Psoas muscle (tissue), 8 donors: ENCODE data around the gene AMBRA1. TPM values are rescaled to one million over a fixed set of nuclear protein-coding genes. Genes with fewer than 3 reads are reported as not detected.

ENCODE experiments used
- ATAC-seq, 4 donors: fragments of 200-7000 bp; cut with Tn5 transposase; one replicate each; pipeline ENCODE4 v1.9.1; 2020; ENCODE audit warnings: moderate library complexity in 3 of 4, mild to moderate bottlenecking in 2 of 4
- DNase-seq, 2 donors: peaks; one replicate each; pipeline ENCODE4 v3.0.0-alpha.2; 2020
- H3K27ac ChIP-seq: fragments of 200-600 bp; one replicate; pipeline ENCODE4 v1.8.0; 2022
- H3K27me3 ChIP-seq, 3 donors: fragments of 200-600 bp in 1 of 3; one replicate each; pipeline versions ENCODE4 v1.6.1 to v1.8.0; 2013 to 2022; ENCODE audit warnings: low read length in 2 of 3, mild to moderate bottlenecking in 2 of 3, moderate library complexity in 1 of 3; ENCODE audit not compliant: insufficient read depth in 3 of 3
- H3K36me3 ChIP-seq, 2 donors: fragments of 200-600 bp in 1 of 2; one replicate each; pipeline versions ENCODE4 v1.6.1 to v1.8.0; 2013 to 2022; ENCODE audit warnings: low read depth in 1 of 2, mild to moderate bottlenecking in 1 of 2, moderate library complexity in 1 of 2; ENCODE audit not compliant: insufficient read depth in 1 of 2
- H3K4me1 ChIP-seq: fragments of 200-600 bp; one replicate; pipeline ENCODE4 v1.8.0; 2022
- H3K4me3 ChIP-seq: fragments of 200-600 bp; one replicate; pipeline ENCODE4 v1.8.0; 2022; ENCODE audit warnings: mild to moderate bottlenecking
- H3K9me3 ChIP-seq: fragments of 200-600 bp; one replicate; pipeline ENCODE4 v1.8.0; 2022
- CTCF ChIP-seq: fragments of 200-600 bp; IDR thresholded peaks from one replicate; pipeline ENCODE4 v1.8.0; 2022; ENCODE audit warnings: antibody characterized with exemption
- WGBS, 3 donors: extraction: QIAGEN DNeasy Blood & Tissue Kit; methylation state at CpG; one replicate each; pipeline versions ENCODE4 v1.1.6 to v1.1.7; 2013; 5-methylcytosine and 5-hydroxymethylcytosine counted together
- intact Hi-C, 2 donors: fragments of 100-400 bp; cut with DNase I; formaldehyde crosslinking; loops; one replicate each; pipeline versions ENCODE4 v1.11.0 to v1.14.2; 2022
- polyA plus RNA-seq, 3 donors: library from polyadenylated mRNA; stranded (reverse); fragments of 200-250 nt; gene quantifications; one replicate each; pipeline ENCODE4 v1.2.3, GENCODE V29; 2013
- total RNA-seq, 4 donors: library from RNA; stranded (reverse); fragmentation: NEBNext Ultra II Directional in 2 of 4; extraction: Animal tissue kit (Norgen Biotek cat#: 25700) in 2 of 4; gene quantifications; one replicate each; pipeline versions ENCODE4 v1.2.1 to v1.2.4, GENCODE V29; 2021 to 2023
- donor health status: healthy with polysubstance abuse.
- donor health status: DM: no; HTN: no; CAD: no; lungs with moderate emphysema.
- donor health status: Bipolar disorder and iron deficiency.
- donor health status: healthy.
- donor health status: DM: yes; HTN: yes; CAD: no.
- donor health status: DM: no; HTN: no; CAD: no.
- donor health status: DM: no; HTN: no; CAD: no.
- donor health status: DM: yes; HTN: yes; CAD: no.

Gene AMBRA1
- total and polyA plus RNA-seq, 7 donors, result 5.1 to 23.5 (median 10.8) TPM

GRCh38 chr11:46635557-46636139 lies 41.8 kb upstream of the AMBRA1 start:
- 91 to 94% (median 92%) methylated on average over 5 of the region's 5 CpGs for WGBS, 3 donors
- ATAC-seq (no peak), DNase-seq (no peak)
- Histone ChIP-seq H3K27me3 (no peaks in the 10 kb centered on the region), H3K9me3 (no peaks in the 10 kb centered on the region), H3K27ac (no peak overlapping the region), H3K4me1 (no peaks in the 10 kb centered on the region), H3K36me3 (peaks cover 0 to 69% of the 10 kb centered on the region in 2 donors), H3K4me3 (no peak overlapping the region)
- intact Hi-C loops, result no loop called here
- TF ChIP-seq CTCF, result no peak

- ATAC-seq (no peak), DNase-seq (no peak)
- H3K9me3 ChIP-seq, result no peaks in the 10 kb centered on the region
- intact Hi-C loops, result no loop called here
- no peak overlapping the region for H3K27ac ChIP-seq
- H3K36me3 ChIP-seq, result peaks cover 0 to 74% of the 10 kb centered on the region in 2 donors
- no peaks in the 10 kb centered on the region for H3K4me1 ChIP-seq
- H3K27me3 ChIP-seq, result no peaks in the 10 kb centered on the region
- no peak overlapping the region for H3K4me3 ChIP-seq
- TF ChIP-seq CTCF, result no peak
- 89 to 93% (median 90%) methylated on average over 22 of the region's 22 CpGs for WGBS, 3 donors
Observed at GRCh38 chr11:46633291-46634217, 39.7 kb upstream of the AMBRA1 start.

- DNase-seq, result no peak
- Histone ChIP-seq H3K9me3 (no peaks in the 10 kb centered on the region), H3K36me3 (peaks cover 0 to 67% of the 10 kb centered on the region in 2 donors), H3K4me3 (no peak overlapping the region), H3K27ac (no peak overlapping the region), H3K27me3 (no peaks in the 10 kb centered on the region), H3K4me1 (no peaks in the 10 kb centered on the region)
- ATAC-seq, result no peak
- intact Hi-C loops, result no loop called here
- TF ChIP-seq CTCF, result no peak
- 92 to 100% (median 96%) methylated on average over 1 of the region's 1 CpG for WGBS, 3 donors
Observed at GRCh38 chr11:46632502-46632901, 38.7 kb upstream of the AMBRA1 start.

- 87 to 100% (median 89%) methylated on average over 2 of the region's 2 CpGs for WGBS, 3 donors
- Histone ChIP-seq H3K4me3 (no peak overlapping the region), H3K36me3 (peaks cover 0 to 69% of the 10 kb centered on the region in 2 donors), H3K9me3 (no peaks in the 10 kb centered on the region), H3K27me3 (no peaks in the 10 kb centered on the region), H3K27ac (no peak overlapping the region), H3K4me1 (no peaks in the 10 kb centered on the region)
- no peak for ATAC-seq
- DNase-seq, result no peak
- TF ChIP-seq CTCF, result no peak
- intact Hi-C loops, result no loop called here
Observed at GRCh38 chr11:46631676-46632075, 37.9 kb upstream of the AMBRA1 start.
